Stomach (tissue), 4 donors: Measurements from ENCODE around the gene ZFP64.

Source experiments
- EP300 ChIP-seq: sonication (generic); formaldehyde crosslinking; IDR thresholded peaks from one replicate; pipeline ENCODE4 v1.6.1; 2017; ENCODE audit warnings: antibody characterized with exemption
- POLR2A ChIP-seq, 4 donors: fragments of 450-650 bp; IDR thresholded peaks; one replicate each; pipeline ENCODE4 v1.6.1; 2016; ENCODE audit warnings: antibody characterized with exemption in 4 of 4, control low read depth in 2 of 4, mild to moderate bottlenecking in 1 of 4, moderate library complexity in 1 of 4
- POLR2AphosphoS5 ChIP-seq, 3 donors: sonication (generic); formaldehyde crosslinking; IDR thresholded peaks; one replicate each; pipeline ENCODE4 v1.6.1; 2016; ENCODE audit warnings: antibody characterized with exemption in 3 of 3
- TF ChIP-seq, protein P1 (sequence below), 7 experiments: fragments of 450-650 bp in 4 of 7; fragments of 200-600 bp in 3 of 7; sonication (generic) in 3 of 7; IDR thresholded peaks; one replicate each; pipeline ENCODE4 v1.5.1; 2016 to 2019; ENCODE audit warnings: antibody characterized with exemption in 7 of 7, control low read depth in 2 of 7, mild to moderate bottlenecking in 1 of 7

DNA sequence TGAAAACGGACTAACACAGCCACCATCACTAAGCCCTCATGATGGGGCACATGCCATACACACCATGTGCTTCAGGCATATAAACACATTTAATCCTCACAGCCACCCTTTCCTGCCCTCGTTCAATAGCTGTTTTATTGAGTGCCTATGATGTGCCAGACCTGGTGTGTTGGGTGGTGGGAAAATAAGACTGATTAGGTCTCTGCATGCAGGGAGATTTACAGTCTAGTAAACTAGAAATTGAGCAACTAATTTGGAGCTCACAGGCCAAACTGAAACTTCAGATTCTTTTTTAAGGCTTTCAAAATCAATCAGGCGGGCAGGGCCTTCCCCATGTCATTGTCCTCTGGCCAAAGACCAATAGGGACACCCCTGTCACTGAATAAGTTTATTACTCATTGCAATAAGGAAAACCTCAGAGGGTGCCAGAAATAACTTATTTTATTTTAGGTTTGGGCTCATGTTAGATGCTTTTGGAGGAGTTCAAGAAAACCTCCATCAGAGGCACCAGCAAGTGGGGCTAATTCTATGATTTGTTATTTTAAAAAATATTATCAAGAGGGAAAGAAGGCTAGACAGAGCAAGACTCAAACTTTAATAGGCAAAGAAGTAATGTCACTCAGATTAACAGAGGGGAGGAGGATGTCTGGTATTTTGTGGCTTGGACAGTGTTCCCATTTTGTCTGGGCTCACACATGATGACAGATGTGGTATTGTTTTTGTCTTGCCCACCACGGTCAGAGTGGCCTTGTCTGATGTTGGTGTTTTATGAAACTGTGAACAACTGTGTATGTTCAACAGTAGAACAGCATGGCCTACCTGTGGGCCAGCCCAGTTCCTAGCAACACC, 12.0 kb downstream of the ZFP64 start:
- TF ChIP-seq, protein P1, sequence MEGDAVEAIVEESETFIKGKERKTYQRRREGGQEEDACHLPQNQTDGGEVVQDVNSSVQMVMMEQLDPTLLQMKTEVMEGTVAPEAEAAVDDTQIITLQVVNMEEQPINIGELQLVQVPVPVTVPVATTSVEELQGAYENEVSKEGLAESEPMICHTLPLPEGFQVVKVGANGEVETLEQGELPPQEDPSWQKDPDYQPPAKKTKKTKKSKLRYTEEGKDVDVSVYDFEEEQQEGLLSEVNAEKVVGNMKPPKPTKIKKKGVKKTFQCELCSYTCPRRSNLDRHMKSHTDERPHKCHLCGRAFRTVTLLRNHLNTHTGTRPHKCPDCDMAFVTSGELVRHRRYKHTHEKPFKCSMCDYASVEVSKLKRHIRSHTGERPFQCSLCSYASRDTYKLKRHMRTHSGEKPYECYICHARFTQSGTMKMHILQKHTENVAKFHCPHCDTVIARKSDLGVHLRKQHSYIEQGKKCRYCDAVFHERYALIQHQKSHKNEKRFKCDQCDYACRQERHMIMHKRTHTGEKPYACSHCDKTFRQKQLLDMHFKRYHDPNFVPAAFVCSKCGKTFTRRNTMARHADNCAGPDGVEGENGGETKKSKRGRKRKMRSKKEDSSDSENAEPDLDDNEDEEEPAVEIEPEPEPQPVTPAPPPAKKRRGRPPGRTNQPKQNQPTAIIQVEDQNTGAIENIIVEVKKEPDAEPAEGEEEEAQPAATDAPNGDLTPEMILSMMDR (IDR thresholded peaks at IDR 0.05) = no peak
- TF ChIP-seq POLR2AphosphoS5 (IDR thresholded peaks at IDR 0.05) (no peak), EP300 (no peak), POLR2A (IDR thresholded peaks at IDR 0.05) (no peak)
